Activated CD4-positive, CD25-positive, alpha-beta regulatory T cell treated with anti-CD3 and anti-CD28 coated beads, Interleukin-2, amount 50 U/mL, for 16 hours (primary cell): ENCODE results near the gene PHKG1.
"Not testable (repeated sequence)": the region's sequence is repeated elsewhere in the genome, so short reads cannot be mapped to it uniquely, and the experiment has no call there.

Experiments
- DNase-seq: peaks from one replicate; pipeline ENCODE4 v3.0.0-alpha.2; 2020; ENCODE audit warnings: low read depth, low spot score

The PHKG1 gene

GRCh38 chr7:56092789-56093531 lies at the start of gene PHKG1:
TSS of gene PHKG1 (minus strand) at chr7:56092952. CDS start at chr7:56088941, 4,011 bp downstream.
- DNase-seq: no peak

DNA sequence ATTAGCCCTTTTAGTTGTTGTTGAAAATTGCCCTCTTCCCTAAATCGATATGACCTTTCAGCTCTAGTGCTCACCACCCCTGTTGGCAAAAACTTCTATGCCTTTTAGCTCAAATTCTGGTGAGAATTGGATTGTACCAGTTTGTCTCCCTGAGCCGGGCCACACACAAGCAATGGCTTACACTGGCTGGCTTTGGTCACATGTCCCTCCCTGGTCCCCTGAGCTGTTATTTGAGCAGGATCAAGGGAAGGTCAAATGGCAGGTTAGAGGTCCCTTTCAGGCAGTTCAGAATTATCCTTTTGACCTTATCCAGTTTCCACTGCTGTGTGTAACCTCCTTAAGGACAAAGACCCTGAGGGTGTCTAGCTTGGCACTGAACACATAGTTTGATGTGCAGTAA lies 38.3 kb upstream of the PHKG1 start:
- not testable (repeated sequence) for DNase-seq

DNA sequence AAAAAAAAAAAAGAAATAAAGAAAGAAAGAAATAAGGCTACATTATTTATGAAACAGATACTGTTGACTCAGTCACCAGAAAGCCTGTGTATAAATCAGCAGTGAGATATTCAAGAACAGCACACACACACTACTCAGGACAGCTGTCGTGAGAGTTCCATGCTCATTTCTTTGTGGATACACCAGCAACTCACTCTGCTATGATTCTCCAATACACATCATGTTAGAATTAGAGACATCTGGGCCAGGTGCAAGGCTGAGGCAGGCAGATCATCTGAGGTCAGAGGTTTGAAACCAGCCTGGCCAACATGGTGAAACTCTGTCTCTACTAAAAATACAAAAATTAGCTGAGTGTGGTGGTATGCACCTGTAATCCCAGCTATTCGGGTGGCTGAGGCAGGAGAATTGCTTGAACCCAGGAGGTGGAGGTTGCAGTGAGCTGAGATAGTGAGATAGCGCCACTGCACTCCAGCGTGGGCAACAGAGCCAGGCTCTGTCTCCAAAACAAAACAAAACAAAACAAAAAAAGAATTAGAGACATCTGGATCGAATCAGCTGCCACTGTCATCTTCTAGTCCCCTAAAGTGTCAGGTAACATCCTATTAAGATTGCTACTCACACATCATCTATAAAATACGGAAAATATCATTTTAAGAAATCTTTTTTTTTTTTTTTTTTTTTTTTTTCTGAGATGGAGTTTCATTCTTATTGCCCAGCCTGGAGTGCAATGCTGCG lies 34.7 kb upstream of the PHKG1 start:
- no peak for DNase-seq

GRCh38 chr7:56125831-56126230 lies 33.1 kb upstream of the PHKG1 start:
- no peak for DNase-seq

DNA sequence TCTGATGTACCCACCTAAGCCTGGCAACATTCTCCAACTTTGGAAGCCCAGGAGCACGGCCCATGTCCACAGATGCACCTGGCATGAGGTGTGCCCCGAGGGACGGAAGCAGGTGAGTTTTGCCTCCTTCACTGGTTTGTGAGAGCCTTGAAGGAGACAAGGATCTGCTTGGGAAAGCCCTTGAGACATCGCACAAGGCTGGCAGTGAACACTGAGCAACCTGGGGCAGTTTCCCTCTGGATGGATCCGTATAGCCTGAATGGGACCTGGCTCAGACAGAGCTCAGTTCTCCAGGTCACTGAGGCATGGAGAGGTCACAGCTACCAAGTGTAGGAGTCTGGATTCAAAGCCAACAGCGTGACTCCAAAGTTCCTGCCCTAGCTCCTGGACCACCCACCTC lies 32.2 kb upstream of the PHKG1 start:
- no peak for DNase-seq

DNA sequence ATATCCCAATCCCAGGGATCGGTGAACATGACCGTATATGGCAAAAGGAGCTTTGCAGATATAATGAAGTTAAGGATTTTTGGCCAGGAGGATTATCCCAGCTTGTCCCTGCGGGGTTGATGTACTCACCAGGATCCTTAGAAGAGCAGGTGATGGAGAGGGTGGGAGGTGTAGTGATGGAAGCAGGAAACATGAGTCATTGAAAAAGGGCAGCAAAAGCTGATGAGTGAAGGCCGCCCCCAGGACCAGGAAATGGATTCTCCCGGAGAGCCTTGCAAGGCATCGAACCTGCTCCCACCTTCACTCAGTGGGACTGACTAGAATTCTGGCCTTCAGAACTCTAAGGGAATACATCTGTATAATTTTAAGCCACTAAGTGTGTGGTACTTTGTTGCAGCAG lies 28.7 kb upstream of the PHKG1 start:
- no peak for DNase-seq

DNA sequence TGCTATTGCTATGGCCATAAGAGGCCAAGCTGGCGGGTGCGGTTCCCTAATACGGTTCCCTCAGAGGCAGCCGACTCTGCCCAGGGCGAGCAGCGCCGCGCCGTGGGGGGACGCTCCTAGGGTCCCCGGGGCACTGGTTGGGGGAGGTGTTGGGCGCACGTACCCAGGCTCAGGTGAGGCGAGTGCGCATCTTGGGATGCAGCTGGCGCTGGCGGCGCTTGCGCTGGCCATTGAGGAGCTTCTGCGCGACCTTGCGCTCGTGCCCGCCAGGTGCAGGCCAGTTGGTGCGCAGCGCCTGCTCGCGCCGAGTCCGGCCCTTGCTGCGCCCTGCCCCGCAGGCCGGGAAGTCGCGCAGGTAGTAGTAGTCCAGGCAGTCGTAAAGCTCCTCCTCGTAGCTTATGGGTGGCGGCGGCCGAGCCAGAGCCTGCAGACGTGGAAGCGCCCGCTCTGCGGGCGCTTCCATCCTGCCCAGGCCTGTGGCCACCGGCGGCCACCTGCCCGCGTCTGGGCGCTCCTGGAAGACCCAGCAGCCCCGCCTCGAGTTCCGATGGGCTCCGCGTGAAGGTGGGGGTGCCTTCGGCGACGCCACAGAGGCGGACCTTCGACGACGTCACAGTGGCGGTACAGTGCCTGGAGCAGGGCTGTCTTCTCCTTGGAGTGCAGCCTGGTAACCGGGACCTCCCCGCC lies 23.2 kb upstream of the PHKG1 start, which contains the start of gene NUPR2:
TSS of gene NUPR2 (minus strand) at position 566 of the 687 bp plus-strand sequence. CDS start at position 463, 103 bp downstream.
- DNase-seq: no peak

DNA sequence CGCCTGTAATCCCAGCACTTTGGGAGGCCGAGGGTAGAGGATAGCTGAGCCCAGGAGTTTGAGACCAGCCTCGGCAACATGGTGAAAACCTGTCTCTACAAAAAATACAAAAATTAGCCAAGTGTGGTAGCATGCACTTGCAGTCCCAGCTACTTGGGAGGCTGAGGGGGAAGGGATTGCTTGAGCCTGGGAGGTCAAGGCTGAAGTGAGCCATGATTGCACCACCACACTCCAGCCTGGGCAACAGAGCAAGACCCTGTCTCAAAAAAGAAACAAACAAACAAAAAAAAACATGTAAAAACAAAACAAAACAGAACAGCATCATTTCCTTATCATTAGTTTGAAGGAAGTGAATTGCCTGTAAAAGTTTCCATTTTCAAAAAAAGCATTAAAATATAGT lies 19.5 kb upstream of the PHKG1 start:
- not testable (repeated sequence) for DNase-seq

- no peak for DNase-seq
Measured at GRCh38 chr7:56110611-56111010, 17.9 kb upstream of the PHKG1 start.

DNA sequence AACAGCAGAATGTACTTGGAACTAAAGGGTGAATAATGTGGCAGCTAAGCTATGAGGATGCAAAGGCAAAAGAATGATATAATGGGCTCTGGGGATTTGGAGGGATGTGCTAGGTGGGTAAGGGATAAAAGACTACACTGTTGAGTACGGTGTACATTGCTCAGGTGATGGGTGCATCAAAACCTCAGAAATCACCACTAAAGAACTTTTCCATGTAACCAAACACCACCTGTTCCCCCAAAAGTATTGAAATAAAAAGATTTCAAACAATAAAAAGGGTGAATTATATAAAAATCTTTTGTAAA lies 15.2 kb upstream of the PHKG1 start:
- DNase-seq: no peak

DNA sequence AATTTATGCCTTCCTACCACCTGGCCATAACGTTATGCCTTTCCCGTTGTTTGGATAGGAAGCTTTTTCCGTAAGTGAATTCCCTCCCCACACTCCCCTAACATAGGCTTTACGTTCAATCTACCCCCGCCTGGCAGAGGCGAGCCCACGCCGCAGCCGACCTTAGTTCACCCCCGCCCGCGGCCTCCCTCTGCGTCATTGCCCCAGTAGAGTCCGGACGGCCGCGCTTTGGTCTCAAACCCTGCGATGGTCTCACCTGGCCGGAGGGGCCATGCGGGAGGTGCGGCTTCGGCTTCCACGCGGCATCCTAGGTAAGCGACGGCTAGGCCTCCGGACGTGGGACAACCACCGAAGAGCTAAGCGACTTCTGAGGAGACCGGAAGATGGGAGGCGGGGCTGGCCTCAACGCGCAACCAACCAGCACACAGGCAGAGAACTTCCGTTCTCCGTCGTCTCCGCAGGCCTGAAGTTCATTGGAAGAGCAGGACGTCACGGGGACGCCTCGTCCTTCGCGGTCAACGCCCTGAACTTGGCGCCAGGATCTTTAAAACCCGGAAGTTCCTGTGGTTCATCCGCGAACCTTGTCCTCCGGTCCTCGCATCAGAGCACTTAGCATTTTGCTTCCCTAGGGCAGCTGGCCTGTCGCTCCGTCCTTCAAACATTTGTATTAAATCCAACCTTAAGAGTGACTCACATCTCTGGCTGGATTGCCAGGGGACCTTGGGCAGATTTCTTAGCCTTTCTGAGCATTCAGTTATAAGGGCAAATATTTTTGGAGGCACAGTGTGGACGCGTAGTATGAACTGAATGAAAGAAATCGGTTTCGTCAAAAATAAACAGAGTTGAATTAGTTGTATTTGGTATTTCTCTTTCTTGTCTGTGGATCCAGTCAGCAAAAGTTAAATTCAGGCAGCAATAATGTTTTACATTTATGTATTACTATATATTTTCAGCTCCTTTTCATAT lies 13.6 kb upstream of the PHKG1 start, which contains the start of gene CHCHD2:
TSS of gene CHCHD2 (minus strand) at position 369 of the 966 bp plus-strand sequence. CDS start at position 306, 63 bp downstream.
- peak; percentile 91 for DNase-seq

GRCh38 chr7:56105508-56105907 lies 12.8 kb upstream of the PHKG1 start:
- DNase-seq: no peak

DNA sequence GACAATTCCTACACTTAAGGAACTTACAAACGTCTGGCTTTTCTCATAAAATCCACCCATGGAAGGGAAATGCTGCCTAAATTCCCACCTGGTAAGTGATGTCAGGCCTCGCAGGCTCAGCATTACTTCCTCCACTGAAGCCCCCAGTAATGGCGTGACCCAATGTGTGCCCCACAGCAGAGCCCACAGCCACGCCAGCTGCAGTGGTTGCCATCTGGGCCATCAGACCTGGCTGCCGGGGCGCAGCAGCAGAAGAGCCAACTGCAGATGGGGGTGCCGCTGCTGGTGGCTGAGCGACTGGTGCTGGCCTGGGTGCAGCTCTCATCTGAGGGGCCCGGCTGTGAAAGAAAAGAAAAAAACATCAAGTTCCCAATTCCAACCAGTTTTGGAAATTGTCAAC lies 11.4 kb upstream of the PHKG1 start:
- not testable (repeated sequence) for DNase-seq

DNA sequence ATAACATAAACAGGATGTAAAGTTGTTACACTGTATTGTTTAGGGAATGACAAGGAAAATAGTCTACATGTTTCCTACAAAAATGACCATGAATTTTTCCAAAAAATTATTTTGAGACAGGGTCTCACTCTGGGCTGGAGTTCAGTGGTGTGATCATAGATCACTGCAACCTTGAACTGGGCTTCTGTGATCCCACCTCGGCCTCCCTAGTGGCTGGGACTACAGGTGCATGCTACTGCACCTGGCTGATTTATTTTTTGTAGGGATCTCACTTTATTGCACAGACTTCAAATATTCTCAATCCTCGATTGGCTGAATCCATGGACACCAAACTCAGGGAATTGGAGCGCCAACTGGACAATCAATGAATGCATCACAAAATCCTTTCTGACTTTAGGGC lies 6.9 kb upstream of the PHKG1 start:
- no peak for DNase-seq

DNA sequence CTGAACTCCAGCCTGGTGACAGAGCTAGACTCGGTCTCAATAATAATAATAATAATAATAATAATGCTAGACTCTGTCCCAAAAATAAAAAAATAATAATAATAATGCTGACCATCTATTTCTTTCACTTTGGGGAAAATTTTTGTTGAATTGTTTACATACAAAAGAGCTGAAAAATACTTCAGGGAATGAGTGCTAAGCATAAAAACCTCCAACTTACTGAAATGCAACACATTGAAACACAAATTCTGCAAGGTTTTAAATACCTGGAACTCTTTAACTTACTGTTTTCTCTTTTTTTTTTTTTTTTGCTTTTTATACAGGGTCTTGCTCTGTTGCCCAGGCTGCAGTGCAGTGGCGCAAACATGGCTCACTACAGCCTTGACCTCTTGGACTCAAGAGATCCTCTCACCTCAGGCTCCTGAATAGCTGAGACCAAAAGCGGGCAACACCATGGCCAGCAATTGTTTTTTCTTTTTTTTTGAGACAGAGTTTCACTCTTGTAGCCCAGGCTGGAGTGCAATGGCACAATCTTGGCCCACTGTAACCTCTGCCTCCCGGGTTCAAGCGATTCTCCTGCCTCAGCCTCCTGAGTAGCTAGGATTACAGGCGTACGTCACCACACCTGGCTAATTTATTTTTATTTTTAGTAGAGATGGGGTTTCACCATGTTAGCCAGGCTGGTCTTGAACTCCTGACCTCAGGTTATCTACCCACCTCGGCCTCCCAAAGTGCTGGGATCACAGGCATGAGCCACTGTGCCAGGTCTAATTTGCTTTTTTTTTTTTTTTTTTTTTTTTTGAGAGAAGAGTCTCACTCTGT lies 5.6 kb upstream of the PHKG1 start:
- not testable (repeated sequence) for DNase-seq

- no peak for DNase-seq
Measured at GRCh38 chr7:56097700-56098099, 4.9 kb upstream of the PHKG1 start.

DNA sequence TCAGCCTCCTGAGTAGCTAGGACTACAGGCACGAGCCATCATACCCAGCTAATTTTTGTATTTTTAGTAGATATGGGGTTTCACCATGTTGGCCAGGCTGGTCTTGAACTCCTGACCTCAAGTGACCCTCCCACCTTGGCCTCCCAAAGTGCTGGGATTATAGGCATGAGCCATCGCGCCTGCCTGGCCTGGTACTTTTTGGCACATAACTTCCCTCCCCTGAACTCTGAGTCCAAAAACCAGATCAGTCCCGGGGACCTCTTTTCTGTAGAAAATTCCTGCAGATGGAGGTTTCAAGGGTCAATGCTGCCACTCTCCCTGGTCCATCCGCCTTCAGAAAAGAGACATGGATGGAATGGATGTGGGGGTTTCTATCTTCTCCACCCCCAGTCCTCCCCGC lies 364 bp downstream of the PHKG1 start:
- not testable (repeated sequence) for DNase-seq

GRCh38 chr7:56091591-56091990 lies 1.2 kb downstream of the PHKG1 start:
- DNase-seq: no peak

- no peak for DNase-seq
Measured at GRCh38 chr7:56087445-56087844, 5.3 kb downstream of the PHKG1 start.

DNA sequence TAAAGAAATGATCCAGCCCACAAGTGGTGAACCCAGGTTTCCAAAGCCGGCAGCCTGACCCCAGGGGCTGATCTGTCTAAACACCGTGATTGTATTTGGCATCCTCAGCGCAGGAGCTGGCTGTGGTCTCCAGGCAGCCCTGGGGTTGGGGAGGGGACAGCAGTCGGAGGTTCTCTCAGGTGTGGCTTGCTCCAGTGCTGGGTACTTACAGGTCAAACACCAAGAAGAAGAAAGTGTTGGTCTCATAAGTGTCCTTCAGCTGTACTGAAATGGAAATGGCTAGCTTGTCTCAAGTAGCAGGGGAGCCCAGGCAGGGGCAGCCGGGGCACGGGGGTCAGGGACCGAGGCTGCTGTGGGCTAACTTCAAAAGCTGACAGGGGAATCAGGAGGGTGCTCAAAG lies 6.0 kb downstream of the PHKG1 start:
- DNase-seq: no peak
